ENCODE measurements around the gene RASGRP3.

DNA sequence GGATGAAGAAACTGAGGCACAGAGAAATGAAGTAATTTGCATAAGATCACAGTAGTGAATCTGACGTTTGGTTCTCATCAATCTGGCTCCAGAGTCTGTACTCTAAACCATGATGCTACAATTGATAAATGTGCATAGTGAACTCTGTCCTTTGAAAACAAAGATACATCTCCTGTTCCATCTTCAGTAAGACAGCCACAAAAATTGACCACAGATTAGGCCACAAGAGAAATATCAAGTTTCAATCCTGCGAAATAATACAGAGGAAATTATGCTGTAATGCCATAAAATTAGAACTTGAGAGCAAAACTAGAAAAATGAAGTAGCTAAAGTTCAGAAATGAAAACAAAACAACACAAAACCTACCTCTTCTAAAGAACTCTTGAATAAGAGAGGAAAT is 94.2 kb downstream of the RASGRP3 start:
- no peak for TF ChIP-seq RAD21 (conservative IDR thresholded peaks at IDR 0.05 in 1 of 2, IDR thresholded peaks at IDR 0.05 in 1 of 2)
- TF ChIP-seq, protein P1, sequence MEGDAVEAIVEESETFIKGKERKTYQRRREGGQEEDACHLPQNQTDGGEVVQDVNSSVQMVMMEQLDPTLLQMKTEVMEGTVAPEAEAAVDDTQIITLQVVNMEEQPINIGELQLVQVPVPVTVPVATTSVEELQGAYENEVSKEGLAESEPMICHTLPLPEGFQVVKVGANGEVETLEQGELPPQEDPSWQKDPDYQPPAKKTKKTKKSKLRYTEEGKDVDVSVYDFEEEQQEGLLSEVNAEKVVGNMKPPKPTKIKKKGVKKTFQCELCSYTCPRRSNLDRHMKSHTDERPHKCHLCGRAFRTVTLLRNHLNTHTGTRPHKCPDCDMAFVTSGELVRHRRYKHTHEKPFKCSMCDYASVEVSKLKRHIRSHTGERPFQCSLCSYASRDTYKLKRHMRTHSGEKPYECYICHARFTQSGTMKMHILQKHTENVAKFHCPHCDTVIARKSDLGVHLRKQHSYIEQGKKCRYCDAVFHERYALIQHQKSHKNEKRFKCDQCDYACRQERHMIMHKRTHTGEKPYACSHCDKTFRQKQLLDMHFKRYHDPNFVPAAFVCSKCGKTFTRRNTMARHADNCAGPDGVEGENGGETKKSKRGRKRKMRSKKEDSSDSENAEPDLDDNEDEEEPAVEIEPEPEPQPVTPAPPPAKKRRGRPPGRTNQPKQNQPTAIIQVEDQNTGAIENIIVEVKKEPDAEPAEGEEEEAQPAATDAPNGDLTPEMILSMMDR (IDR thresholded peaks at IDR 0.05): no peak
- TF ChIP-seq, protein P2, sequence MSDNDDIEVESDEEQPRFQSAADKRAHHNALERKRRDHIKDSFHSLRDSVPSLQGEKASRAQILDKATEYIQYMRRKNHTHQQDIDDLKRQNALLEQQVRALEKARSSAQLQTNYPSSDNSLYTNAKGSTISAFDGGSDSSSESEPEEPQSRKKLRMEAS (IDR thresholded peaks at IDR 0.05): no peak
